Measurements from ENCODE around the gene EIF5AL1.
"Not testable (repeated sequence)": the region's sequence is repeated elsewhere in the genome, so short reads cannot be mapped to it uniquely, and the experiment has no call there.

Gene EIF5AL1

DNA sequence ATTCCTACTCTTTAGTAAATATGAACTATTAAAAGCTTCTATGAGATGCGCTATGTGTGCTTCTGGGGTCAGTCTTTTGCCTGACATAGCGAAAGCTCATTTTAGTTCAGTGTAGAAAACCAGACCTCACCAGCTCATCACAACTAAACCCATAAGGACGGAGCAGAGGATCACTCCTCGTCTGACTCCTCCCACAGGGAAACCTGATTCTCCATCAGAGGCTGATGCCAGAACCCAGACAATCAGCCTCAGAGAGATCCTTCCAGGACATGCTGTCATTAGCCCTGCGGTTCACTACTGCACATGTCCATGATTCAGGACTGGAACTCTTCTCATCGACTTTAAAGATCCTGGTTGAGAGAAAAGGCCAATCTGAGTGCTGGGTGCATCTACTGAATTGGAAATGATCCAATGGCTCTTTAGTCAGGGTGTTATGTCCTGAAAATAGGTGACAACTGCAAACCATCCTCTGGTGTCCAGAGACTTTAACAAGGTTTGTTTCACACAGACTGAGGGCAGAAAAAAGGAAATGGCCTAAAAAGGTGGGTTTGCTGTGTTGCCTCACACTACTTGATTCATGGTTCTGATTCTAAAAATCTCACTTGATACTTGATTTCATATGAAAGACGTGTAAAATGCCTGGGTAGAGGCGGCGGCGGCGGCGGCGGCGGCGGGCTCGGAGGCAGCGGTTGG, at the start of gene EIF5AL1:
EIF5AL1 (plus strand) TSS at position 643 of the 693 bp plus-strand sequence. CDS start 117 bp downstream, outside the sequence.
- in situ Hi-C loops (cut with MboI; ENCODE audit: low sequenced_read_pairs): not testable (repeated sequence)

DNA sequence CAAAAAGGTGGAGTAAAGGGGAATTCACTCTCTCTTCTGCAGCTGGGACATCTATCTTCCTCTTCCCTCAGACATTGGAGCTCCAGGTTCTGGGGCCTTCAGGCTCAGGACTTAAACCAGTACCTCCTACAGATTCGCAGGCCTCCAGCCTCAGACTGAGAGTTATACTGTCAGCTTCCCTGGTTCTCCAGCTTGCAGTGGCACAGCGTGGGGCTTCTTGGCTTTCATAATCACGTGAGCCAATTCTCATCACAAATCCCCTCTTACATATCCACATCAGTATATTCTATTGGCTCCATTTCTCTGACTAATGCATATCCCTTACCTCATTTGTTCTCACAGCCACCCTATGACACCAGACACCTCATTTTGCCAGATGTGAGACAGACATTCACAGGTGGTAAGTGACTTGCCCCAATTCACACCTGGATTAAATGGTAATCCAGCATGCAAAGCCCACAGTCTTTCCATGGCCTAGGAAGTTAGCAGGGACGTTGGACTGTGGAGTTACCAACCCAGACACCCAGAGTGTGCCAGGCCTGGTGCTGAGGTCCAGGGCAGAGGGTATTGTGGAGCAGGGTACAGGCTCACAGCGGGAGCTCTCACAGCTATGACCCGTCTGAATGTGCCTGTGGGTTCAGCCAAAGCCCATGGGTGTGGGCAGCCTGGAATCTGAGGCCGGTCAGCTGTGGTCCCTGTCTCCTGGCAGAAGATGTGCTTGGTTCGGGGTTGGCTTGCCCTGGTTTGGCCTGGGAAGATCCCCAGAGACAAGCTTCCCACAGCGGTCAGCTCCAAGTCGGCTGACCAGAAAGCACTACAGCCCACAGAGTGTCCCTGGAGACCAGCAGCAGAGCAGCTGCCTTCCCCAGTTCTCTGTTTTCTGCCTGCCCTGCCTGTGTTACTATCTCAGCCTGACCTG, 48.5 kb upstream of the EIF5AL1 start:
- in situ Hi-C loops (cut with MboI; ENCODE audit: low sequenced_read_pairs): no loop called here

DNA sequence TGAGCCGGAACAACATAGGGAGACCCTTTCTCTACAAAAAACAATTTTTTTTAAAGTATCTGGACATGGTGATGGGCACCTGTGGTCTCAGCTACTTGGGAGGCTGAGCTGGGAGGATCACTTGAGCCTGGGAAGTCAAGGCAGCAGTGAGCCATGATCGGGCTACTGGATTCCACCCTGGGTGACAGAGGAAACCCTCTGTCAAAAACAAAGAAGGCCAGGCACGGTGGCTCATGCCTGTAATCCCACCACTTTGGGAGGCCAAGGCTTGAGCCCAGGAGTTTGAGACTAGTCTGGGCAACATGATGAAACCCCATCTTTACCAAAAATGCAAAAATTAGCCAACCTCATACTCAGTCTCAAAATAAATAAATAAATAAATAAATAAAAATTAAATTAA, 47.0 kb upstream of the EIF5AL1 start:
- in situ Hi-C loops (cut with MboI; ENCODE audit: low sequenced_read_pairs): no loop called here

DNA sequence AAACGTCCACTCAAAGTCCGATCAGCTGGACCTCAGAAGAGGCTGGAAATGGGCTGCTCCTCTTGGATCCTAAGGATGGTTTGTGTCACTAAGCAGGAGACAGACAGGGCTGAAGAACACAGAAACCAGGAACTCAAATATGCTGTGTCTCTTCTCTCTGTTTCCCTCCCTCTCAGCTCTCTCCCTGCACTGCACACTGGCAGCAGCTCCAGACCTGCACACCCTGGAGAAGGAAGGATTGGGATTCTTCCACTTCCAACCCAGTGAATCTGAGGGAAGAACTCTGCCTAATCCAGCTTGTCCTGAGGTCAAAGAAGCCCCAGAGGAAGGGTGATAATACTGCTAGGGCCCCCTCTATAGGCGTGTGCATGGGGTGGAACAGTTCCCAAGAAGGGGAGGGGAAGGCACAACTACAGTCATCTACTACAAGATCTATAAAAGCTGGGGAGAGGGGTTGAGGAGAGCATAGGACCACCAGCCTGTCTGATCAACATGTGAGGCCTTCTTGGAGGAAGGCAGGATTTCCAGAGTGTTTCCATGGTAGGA, 44.2 kb upstream of the EIF5AL1 start:
- in situ Hi-C loops (cut with MboI; ENCODE audit: low sequenced_read_pairs): no loop called here

DNA sequence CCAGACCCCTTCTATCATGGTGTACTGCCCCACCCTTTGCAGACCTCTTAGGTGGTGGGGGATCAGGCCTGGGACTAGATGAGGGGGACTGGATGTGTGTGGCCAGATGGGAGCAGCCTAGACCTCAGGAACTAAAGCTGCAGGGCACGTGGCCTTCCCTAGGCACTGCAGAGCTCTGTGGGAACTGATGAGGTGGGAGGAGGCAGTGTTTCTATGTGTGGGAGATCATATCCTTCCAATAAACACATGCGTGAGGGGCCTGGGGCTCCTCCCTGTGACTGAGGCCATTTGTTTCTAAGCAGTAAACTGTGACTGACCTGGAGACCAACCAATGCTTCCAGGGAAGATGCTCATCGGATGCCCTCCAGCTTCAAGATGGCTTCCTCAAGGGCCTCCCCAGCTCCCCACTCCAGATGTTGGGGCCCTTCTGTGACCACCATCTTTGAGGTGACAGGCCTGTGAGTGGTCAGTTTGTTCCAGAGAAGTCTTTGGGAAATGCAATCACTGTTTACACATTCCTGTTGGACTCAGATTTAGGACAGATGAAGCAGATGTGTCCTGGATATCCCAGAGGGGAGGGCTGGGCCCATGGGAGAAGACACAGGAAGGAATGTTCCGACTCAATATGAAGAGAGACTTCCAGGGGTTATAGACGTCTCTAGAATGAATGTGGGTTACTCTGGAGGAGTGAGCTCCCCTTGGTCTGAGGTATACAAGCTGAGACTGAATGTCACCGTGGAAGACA, 43.3 kb upstream of the EIF5AL1 start:
- in situ Hi-C loops (cut with MboI; ENCODE audit: low sequenced_read_pairs): no loop called here

DNA sequence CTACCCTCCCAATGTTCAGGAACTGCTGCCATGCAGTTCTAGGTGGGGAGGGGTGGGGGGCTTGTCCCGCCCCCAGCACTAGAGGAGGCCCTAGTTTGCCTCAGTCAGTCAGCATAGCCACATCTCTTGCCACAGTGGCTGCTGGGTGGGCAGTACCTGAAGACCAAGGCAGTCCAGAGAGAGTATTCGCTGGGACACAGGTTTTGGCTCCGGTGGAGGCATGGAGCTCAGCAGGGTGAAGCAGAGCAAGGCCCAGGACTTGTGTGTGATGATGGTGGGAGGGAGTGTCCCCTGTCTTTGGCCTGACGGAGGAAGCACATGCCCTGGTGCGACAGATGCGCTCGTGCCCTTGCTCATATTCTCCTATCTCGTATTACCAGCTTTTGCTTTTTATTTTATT, 42.2 kb upstream of the EIF5AL1 start:
- in situ Hi-C loops (cut with MboI; ENCODE audit: low sequenced_read_pairs): no loop called here

DNA sequence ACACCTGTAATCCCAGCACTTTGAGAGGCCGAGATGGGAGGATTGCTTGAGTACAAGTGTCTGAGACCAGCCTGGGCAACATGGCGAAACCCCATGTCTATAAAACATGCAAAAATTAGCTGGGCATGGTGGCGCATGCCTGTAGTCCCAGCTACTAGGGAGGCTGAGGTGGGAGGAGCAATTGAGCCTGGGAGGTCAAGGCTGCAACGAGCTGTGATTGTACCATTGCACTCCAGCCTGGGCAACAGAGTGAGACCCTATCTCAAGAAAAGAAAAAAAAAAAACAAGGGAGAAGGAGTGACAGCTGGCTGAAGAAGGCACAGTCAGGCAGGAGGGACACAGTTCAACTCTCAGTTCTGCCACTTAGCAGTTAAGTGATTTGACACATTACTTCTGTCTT, 40.6 kb upstream of the EIF5AL1 start:
- in situ Hi-C loops (cut with MboI; ENCODE audit: low sequenced_read_pairs): no loop called here

DNA sequence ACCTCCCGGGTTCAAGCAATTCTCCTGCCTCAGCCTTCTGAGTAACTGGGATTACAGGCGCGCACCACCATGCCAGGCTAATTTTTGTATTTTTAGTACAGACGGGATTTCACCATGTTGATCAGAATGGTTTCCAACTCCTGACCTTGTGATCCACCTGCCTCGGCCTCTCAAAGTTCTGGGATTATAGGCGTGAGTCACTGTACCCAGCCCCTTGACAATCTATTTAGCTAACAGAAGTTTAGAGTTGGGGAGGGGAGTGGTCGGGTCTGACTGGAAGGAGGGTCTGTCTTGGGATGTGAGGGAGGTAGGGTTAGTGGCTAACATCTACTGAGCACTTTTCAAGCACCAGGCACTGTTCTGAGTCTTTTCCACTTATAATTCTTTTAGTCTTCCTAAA, 39.9 kb upstream of the EIF5AL1 start:
- in situ Hi-C loops (cut with MboI; ENCODE audit: low sequenced_read_pairs): no loop called here

DNA sequence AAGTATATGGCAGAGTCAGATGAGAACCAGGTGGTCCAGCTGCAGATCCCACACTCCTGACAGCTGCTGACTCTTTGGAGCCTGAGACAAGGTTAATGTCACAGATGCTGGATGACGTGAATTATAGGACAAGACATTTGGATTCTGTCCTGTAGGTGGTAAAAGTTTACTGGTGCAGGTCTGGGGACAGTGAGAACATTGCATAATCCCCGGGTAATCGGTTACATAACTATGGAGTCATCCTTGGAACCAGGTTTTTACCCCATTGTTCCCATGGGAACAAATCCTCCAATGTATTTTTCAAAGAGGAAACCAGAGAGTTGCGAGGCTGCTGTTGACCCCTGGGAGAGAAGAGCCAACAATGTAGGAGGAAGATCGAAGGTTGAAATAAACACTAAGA, 39.4 kb upstream of the EIF5AL1 start:
- in situ Hi-C loops (cut with MboI; ENCODE audit: low sequenced_read_pairs): no loop called here

DNA sequence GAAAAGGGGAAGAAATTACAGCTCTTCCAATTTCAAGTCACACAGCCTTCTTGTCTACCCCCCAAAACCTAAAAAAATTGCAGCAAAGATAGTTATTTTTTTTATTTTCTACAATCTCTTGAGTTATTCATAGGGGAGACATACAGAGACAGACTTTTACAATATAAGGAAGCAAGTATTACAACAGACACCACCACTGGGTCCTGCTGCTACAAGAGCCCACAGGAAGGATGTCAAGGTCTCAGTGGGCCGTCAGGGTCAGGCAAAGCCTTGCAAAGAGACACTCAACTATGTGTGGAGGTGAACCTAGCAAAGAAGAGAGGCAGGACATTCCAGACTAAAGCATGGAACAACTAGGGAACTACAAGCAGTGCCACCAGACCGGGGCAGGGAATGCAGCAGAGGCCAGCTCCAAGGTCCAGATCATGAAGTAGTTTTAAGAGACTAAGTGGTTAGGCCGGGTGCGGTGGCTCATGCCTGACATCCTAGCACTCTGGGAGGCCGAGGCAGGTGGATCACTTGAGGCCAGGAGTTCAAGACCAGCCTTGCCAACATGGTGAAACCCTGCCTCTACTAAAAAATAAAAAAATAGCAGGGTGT, 38.7 kb upstream of the EIF5AL1 start:
- in situ Hi-C loops (cut with MboI; ENCODE audit: low sequenced_read_pairs): no loop called here

DNA sequence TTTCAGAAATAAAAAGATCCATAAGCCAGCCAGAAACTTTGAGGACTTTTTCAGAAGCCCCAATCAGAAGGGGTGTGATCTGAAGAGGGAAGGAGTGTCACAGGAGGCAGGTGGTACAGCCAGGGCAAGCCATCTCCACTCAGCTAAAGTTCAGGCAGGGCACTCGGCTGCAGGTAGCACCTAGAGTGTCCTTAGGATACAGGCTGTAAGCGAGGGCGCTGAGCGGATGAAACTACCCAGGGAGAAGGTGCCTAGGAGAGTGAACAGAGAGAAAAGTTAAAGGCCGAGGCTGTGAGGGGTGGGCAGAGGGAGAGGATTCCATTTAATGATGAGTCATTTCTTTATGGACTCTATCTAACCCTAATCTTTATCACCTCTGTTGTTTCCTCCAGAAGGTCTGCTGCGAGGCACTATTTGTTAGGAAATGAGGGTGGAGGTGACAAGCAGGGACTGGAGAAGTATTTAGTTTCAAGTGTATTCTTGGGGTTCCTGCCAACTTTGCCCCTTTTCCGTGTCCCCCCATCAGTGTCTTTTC, 37.1 kb upstream of the EIF5AL1 start:
- in situ Hi-C loops (cut with MboI; ENCODE audit: low sequenced_read_pairs): no loop called here

DNA sequence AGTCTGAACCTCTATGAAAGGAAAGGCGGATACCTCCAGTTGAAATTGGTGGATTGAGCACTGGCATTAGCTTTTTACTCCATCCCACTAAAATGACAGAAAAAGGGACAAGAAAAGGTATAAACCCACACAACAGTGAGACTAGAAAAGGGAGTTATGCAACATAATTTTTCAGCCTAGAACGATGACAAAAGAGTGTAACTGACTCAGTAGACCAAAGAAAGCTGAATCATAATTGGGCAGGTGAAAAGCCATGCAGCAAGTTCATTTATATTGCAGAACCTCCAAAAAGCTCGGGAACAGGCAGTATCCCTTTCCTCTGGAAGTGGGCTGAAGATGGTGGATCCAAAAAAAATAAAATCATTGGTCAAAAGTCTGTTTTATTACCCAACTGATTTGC, 36.5 kb upstream of the EIF5AL1 start:
- in situ Hi-C loops (cut with MboI; ENCODE audit: low sequenced_read_pairs): no loop called here

DNA sequence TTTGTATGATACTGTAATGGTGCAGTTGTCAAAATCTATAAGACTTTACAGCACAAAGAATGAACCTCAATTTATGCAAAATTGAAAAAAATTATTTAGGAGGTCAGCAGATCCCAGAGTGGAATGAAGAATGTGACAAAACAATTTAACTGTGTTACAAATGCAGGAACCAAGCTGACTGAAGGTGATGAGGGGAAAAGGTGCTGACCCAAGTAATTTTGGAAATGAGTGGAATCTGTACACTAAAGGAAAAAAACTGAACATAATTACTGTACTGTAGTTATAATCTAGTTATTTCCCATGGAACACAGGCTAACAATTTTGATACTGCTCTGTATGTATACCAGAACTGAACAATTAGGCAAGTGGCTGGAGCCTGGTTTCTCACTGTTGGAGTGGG, 35.7 kb upstream of the EIF5AL1 start:
- in situ Hi-C loops (cut with MboI; ENCODE audit: low sequenced_read_pairs): no loop called here

DNA sequence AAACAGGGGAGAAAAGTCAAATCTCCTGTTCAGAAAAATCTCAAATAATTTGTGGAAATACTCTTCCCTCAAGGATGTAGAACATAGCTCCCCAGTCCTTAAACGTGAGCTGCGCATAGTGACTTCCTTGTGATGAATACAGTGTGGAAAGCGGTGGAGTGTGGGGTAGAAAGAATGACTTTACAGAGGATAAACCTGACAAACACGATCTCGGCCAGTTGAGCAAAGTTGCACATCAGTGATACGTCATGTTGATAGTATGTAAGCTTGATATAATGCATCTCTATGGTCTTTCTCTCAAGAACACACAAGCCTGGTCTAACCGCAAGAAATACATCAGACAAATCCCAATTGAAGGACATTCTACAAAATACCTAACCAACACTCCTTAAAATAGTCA, 34.9 kb upstream of the EIF5AL1 start:
- in situ Hi-C loops (cut with MboI; ENCODE audit: low sequenced_read_pairs): no loop called here

DNA sequence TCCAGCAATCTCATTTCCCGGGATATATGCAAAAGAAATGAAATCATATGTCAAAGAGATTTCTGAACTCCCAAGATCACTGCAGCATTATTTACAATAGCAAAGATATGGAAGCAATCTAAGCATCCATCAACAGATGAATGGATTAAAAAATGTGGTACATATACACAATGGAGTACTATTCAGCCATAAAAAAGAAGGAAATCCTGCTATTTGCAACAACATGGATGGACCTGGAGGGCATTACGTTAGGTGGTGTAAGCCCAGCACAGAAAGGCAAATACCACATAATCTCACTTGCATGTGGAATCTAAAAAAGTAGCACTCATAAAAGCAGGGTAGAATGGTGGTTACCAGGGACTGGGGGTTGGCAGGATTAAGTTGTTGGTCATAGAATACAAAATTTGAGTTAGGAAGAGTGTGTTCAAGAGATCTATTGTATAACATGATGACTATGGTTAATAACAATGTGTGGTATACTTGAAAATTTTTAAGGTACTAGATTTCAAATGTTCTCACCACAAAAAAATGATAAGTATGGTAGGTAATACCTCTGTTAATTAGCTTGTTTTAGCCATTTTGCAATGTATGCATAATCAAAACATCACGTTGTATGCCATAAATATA, 32.9 kb upstream of the EIF5AL1 start:
- in situ Hi-C loops (cut with MboI; ENCODE audit: low sequenced_read_pairs): no loop called here

DNA sequence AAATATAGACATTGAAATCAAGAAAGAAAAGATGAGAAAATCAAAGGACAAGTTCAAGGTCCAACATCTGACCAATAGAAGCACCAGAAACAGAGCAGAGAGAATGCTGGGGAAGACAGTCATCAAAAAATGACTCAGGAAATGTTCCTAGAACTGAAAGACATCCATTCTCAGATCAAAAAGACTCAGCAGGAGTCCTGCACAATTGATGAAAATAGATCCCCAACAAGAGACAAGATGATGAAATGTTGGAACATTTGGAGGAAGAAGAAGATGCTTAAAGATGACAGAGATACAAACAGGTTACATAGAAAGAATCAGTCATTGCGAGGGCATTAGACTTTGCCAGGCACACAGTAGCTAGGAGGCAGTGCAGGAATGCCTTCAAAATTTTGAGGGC, 30.0 kb upstream of the EIF5AL1 start:
- in situ Hi-C loops (cut with MboI; ENCODE audit: low sequenced_read_pairs): loop anchor here (10.0 kb wide), 1 partner anchor 88 kb away; no protein-coding TSS in a partner anchor

DNA sequence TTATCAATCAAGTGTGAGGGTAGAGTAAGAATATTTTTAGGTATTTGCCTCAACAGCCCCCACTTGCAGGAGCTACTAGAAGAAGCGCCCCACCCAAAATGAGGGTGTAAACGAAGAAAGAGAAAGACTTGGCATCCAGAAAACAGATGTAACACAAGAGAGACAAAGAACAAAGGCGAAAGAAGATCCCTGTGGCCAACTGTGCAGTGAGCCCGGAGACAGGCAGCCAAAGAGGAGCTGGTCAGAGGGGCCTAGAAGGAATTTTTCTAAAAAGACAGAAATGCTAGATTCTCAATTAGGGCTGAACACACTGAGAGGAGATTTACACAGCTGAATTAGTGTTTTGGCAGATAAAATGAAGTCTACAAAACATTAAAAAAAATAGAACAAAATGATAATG, 29.6 kb upstream of the EIF5AL1 start:
- in situ Hi-C loops (cut with MboI; ENCODE audit: low sequenced_read_pairs): loop anchor here (10.0 kb wide), 1 partner anchor 88 kb away; no protein-coding TSS in a partner anchor

DNA sequence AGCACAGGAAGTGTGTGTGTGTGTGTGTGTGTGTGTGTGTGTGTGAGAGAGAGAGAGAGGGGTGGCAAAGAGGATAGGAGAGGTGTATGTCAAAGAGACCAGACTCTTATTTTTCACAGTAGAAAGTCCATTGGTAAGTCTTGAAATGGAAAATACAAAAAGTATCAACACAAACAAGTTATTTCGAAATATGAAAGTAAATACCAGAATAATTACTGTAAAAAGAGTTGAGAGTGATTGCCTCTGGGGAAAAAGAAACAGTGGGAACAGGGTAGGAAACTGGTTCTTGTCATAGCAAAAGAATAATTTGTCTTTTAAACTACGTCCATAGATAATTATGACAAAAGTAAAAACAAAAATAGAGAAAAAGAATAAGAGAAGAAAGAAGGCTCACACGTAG, 29.0 kb upstream of the EIF5AL1 start:
- in situ Hi-C loops (cut with MboI; ENCODE audit: low sequenced_read_pairs): loop anchor here (10.0 kb wide), 1 partner anchor 88 kb away; no protein-coding TSS in a partner anchor

DNA sequence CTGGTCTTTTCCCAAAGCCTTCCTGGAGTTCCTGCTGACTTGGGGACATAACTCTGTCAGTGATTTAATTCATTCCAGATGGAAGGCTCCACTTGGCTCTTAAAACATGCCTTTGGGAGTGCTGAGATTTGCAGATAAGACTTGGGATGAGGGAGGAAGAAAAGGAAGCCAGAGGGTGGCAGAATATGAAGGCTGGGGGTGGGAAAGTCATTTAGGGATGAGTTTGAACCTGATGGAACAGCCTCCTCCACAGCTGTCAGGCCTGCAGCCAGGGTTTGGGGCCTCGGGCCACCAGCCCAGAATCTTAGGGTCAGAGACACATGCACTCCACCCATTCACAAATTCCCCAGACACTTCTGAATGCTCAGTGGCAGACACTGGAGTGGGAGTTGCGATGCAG, 28.4 kb upstream of the EIF5AL1 start:
- in situ Hi-C loops (cut with MboI; ENCODE audit: low sequenced_read_pairs): loop anchor here (10.0 kb wide), 1 partner anchor 89 kb away; no protein-coding TSS in a partner anchor

DNA sequence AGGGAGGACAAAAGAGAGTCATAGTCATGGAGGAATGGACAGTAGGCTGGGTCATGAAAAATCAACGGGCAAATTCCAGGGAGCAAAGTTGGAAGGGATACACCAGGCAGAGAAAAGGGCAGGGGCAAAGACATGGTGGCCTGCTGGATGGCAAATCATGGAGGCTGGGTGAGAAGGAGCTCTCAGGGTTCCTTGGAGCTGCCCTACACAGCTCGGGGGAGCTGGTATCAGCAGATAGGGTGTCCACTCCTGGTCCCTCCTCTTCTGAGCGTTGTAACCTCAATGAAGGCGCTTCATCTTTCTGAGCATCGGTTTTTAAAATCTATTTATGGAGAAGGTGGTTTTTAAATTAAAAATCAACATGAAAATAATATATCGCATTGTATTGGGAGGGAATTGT, 27.9 kb upstream of the EIF5AL1 start:
- in situ Hi-C loops (cut with MboI; ENCODE audit: low sequenced_read_pairs): loop anchor here (10.0 kb wide), 1 partner anchor 90 kb away; no protein-coding TSS in a partner anchor
